HepG2 (cell line): ENCODE data around the gene MDH2. TPM values are rescaled to one million over a fixed set of nuclear protein-coding genes. Genes with fewer than 3 reads are reported as not detected.
A peak's percentile ranks its signal among the peaks of the same experiment; 100 is the strongest.

Source experiments
- ELF3 ChIP-seq: IDR thresholded peaks from 2 replicates; pipeline ENCODE4 v1.6.1; 2016; ENCODE audit warnings: missing genetic modification reagents, missing compliant biosample characterization
- FIP1L1 ChIP-seq: fragments of 200-400 bp; formaldehyde crosslinking; IDR thresholded peaks from 2 replicates; pipeline ENCODE4 v1.6.1; 2018; ENCODE audit warnings: low read depth, mild to moderate bottlenecking, low read length, moderate library complexity, borderline replicate concordance; ENCODE audit not compliant: insufficient read depth
- FOXC1 ChIP-seq: sonication (generic); formaldehyde crosslinking; IDR thresholded peaks from 2 replicates; pipeline ENCODE4 v1.8.0; 2022; ENCODE audit warnings: mild to moderate bottlenecking, missing genetic modification reagents, borderline replicate concordance
- FOXK2 ChIP-seq: fragments of 450-650 bp; IDR thresholded peaks from 2 replicates; pipeline ENCODE4 v1.6.1; 2016
- HNF1A ChIP-seq, 2 experiments: sonication (generic) in 1 of 2; formaldehyde crosslinking in 1 of 2; IDR thresholded peaks; 2 replicates each; pipeline versions ENCODE4 v1.4.0 to v1.6.1; 2016 to 2020; ENCODE audit warnings: borderline replicate concordance in 1 of 2, low read depth in 1 of 2, mild to moderate bottlenecking in 1 of 2, missing genetic modification reagents in 1 of 2
- MXD4 ChIP-seq: IDR thresholded peaks from 2 replicates; pipeline ENCODE4 v1.6.1; 2016; ENCODE audit warnings: mild to moderate bottlenecking, missing biosample characterization, missing genetic modification reagents
- PPARG ChIP-seq: conservative IDR thresholded peaks from 2 replicates; pipeline ENCODE4 v1.6.1; 2016; ENCODE audit warnings: missing biosample characterization, missing genetic modification reagents
- PRPF4 ChIP-seq: fragments of 200-400 bp; formaldehyde crosslinking; IDR thresholded peaks from 2 replicates; pipeline ENCODE4 v1.6.1; 2016; ENCODE audit warnings: low read length, low read depth; ENCODE audit not compliant: poor library complexity, severe bottlenecking
- ZNF224 ChIP-seq: sonication (generic); formaldehyde crosslinking; IDR thresholded peaks from 2 replicates; pipeline ENCODE4 v1.5.0; 2020; ENCODE audit warnings: mild to moderate bottlenecking, missing genetic modification reagents
- ZNF34 ChIP-seq: sonication (generic); formaldehyde crosslinking; IDR thresholded peaks from 2 replicates; pipeline ENCODE4 v1.4.0; 2020; ENCODE audit warnings: mild to moderate bottlenecking, missing genetic modification reagents, borderline replicate concordance
- ZNF343 ChIP-seq: sonication (generic); formaldehyde crosslinking; IDR thresholded peaks from 2 replicates; pipeline ENCODE4 v1.4.0; 2020; ENCODE audit warnings: mild to moderate bottlenecking, missing genetic modification reagents
- ZNF441 ChIP-seq: sonication (generic); formaldehyde crosslinking; IDR thresholded peaks from 2 replicates; pipeline ENCODE4 v1.7.0; 2021; ENCODE audit warnings: missing genetic modification reagents, borderline replicate concordance
- ZNF547 ChIP-seq: sonication (generic); formaldehyde crosslinking; IDR thresholded peaks from 2 replicates; pipeline ENCODE4 v1.5.1; 2020; ENCODE audit warnings: mild to moderate bottlenecking, missing genetic modification reagents
- ZNF572 ChIP-seq: sonication (generic); formaldehyde crosslinking; IDR thresholded peaks from 2 replicates; pipeline ENCODE4 v1.5.1; 2020; ENCODE audit warnings: mild to moderate bottlenecking, missing genetic modification reagents
- ZSCAN12 ChIP-seq: sonication (generic); formaldehyde crosslinking; IDR thresholded peaks from 2 replicates; pipeline ENCODE4 v1.9.0; 2021; ENCODE audit warnings: mild to moderate bottlenecking, missing genetic modification reagents
- polyA plus RNA-seq, 8 experiments: library from polyadenylated mRNA; depleted of rRNA in 3 of 8; stranded (reverse) in 7 of 8; unstranded in 1 of 8; fragments of >200 nt; fragmentation: Illumina TruSeq in 4 of 8; extraction: Trizol in 4 of 8; gene quantifications; 2 replicates each; pipeline versions ENCODE4 v1.2.1 to v1.2.3, GENCODE V29; 2011 to 2016; ENCODE audit warnings: low read depth in 4 of 8, missing spikeins in 1 of 8, mixed read lengths in 1 of 8; ENCODE audit not compliant: insufficient read depth in 1 of 8
- total RNA-seq, 5 experiments: library from RNA; depleted of rRNA; stranded (reverse); fragments of >200 nt; fragmentation: Illumina TruSeq; extraction: Trizol; gene quantifications; 2 replicates each; pipeline ENCODE4 v1.2.3, GENCODE V29; 2016; ENCODE audit warnings: low read depth in 1 of 5
- TF ChIP-seq, protein P1 (sequence below): sonication (generic); formaldehyde crosslinking; IDR thresholded peaks from 2 replicates; pipeline ENCODE4 v1.5.0; 2020; ENCODE audit warnings: mild to moderate bottlenecking, missing genetic modification reagents, borderline replicate concordance
- TF ChIP-seq, protein P2 (sequence below): sonication (generic); formaldehyde crosslinking; IDR thresholded peaks from 2 replicates; pipeline ENCODE4 v1.4.0; 2020; ENCODE audit warnings: mild to moderate bottlenecking, missing genetic modification reagents
- TF ChIP-seq, protein P3 (sequence below): fragments of 450-650 bp; IDR thresholded peaks from 2 replicates; pipeline ENCODE4 v1.6.1; 2016

MDH2 gene
- total and polyA plus RNA-seq, 2 of the 13 experiments (the other 11 are each of a cell fraction or from before 2014, with no cell fraction given), result 81.4 to 90.3 TPM

DNA sequence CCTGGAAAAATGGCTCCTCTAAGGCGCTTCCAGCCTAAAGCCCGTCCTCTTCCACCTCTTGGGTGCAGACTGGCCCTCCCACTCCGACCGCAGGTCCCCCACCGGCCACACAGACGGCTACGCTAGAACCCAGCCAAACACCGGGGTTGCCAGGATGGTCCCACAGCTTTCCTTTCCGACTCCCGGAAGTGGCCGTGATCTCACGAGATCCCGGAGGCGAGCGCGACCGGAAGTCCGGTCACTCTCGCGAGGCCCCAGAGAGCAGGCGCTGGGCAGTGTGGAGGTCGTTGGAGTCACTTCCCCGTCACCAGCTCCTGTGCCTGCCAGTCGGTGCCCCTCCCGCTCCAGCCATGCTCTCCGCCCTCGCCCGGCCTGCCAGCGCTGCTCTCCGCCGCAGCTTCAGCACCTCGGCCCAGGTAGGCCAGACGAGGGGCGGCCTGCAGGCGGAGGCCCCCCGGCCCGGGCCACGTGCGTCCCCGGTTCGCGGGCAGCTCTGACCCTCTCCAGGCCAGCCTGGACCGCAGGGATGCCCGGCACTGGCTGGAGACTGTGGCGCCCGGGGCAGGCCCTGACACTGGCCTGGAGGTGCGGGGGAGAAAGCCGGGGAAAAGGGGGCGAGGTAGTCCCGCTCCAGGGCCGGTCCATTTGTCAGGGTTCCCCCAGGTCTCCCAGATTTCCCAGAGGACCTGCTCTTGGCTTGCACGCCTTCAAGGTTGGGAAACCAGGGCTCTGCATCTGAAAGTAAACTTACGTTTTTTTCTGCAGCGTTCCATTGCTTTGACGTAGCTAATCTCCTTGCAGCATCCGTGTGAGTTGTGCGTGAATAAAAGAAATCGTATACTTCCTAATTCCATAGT is at the start of gene MDH2, which contains the start of gene STYXL1 (continued):
- TF ChIP-seq PRPF4 (no peak), FOXK2 (no peak), HNF1A (IDR thresholded peaks at IDR 0.05; ENCODE audit: low read depth) (no peak), HNF1A (CRISPR knock-in tag; IDR thresholded peaks at IDR 0.05; ENCODE audit: borderline replicate concordance) (peak; percentile 49; the same call in 1 of the 2 replicates), FIP1L1 (no peak), ZNF547 (CRISPR knock-in tag) (peak; percentile 93), ZNF34 (CRISPR knock-in tag) (no peak), ZSCAN12 (CRISPR knock-in tag) (no peak; the same call in 1 of the 2 replicates), MXD4 (CRISPR knock-in tag) (peak; percentile 98), ZNF441 (CRISPR knock-in tag) (peak; percentile 61; the same call in 1 of the 2 replicates), PPARG (CRISPR knock-in tag) (no peak; the same call in none of the 2 replicates), FOXC1 (CRISPR knock-in tag) (peak; percentile 35; the same call in 1 of the 2 replicates), ZNF343 (CRISPR knock-in tag) (0 out of 2 replicates have a peak, but pooled peaks have one; percentile 17), ZNF224 (0 out of 2 replicates have a peak, but pooled peaks have one; percentile 51), ELF3 (CRISPR knock-in tag) (peak; percentile 98), ZNF572 (CRISPR knock-in tag) (peak; percentile 11; the same call in 1 of the 2 replicates)
- TF ChIP-seq, protein P1, sequence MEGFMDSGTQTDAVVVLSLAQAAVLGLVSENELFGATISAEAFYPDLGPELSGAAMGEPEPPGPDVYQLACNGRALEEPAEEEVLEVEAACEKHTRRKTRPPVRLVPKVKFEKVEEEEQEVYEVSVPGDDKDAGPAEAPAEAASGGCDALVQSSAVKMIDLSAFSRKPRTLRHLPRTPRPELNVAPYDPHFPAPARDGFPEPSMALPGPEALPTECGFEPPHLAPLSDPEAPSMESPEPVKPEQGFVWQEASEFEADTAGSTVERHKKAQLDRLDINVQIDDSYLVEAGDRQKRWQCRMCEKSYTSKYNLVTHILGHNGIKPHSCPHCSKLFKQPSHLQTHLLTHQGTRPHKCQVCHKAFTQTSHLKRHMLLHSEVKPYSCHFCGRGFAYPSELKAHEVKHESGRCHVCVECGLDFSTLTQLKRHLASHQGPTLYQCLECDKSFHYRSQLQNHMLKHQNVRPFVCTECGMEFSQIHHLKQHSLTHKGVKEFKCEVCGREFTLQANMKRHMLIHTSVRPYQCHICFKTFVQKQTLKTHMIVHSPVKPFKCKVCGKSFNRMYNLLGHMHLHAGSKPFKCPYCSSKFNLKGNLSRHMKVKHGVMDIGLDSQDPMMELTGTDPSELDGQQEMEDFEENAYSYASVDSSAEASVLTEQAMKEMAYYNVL, result 0 out of 2 replicates have a peak, but pooled peaks have one; percentile 17
- TF ChIP-seq, protein P2, sequence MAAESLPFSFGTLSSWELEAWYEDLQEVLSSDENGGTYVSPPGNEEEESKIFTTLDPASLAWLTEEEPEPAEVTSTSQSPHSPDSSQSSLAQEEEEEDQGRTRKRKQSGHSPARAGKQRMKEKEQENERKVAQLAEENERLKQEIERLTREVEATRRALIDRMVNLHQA, result no peak
- TF ChIP-seq, protein P3, sequence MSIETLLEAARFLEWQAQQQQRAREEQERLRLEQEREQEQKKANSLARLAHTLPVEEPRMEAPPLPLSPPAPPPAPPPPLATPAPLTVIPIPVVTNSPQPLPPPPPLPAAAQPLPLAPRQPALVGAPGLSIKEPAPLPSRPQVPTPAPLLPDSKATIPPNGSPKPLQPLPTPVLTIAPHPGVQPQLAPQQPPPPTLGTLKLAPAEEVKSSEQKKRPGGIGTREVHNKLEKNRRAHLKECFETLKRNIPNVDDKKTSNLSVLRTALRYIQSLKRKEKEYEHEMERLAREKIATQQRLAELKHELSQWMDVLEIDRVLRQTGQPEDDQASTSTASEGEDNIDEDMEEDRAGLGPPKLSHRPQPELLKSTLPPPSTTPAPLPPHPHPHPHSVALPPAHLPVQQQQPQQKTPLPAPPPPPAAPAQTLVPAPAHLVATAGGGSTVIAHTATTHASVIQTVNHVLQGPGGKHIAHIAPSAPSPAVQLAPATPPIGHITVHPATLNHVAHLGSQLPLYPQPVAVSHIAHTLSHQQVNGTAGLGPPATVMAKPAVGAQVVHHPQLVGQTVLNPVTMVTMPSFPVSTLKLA, result peak; percentile 42; the same call in 1 of the 2 replicates
